HepG2 (cell line): ENCODE measurements around the gene NUP153. TPM values are rescaled to one million over a fixed set of nuclear protein-coding genes. Genes with fewer than 3 reads are reported as not detected.

Experiments used
- ATAC-seq: fragments of 200-7000 bp; cut with Tn5 transposase; 3 replicates; pipeline ENCODE4 v1.9.1; 2020; ENCODE audit warnings: mild to moderate bottlenecking, moderate library complexity
- BruUV-seq: library from RNA; stranded (reverse); fragments of 400-500 nt; replicated peaks from 2 replicates; lab custom pipeline; 2021; lab: Mats Ljungman, UMichigan
- CTCF ChIA-PET: fragments of 300-600 bp; formaldehyde crosslinking; extraction: SDS; loops from one replicate; lab custom pipeline; 2021; ENCODE audit warnings: low total read pairs, inconsistent platforms, low intra/inter-chr PET ratio; lab: Yijun Ruan, JAX
- POLR2A ChIA-PET: fragments of 350-600 bp; sonication (Branson Sonifier 250); formaldehyde crosslinking; loops from one replicate; lab custom pipeline; 2020; ENCODE audit warnings: antibody characterized with exemption, inconsistent platforms; lab: Yijun Ruan, JAX
- DNase-seq: peaks from one replicate; pipeline ENCODE4 v3.0.0-alpha.2; 2015; ENCODE audit warnings: low spot score
- FAIRE-seq: peaks from 3 replicates; lab custom pipeline; 2011; peaks lifted over from hg19 to GRCh38; lab: Jason Lieb, UNC
- H2AFZ ChIP-seq: one replicate; pipeline ENCODE4 v1.6.1; 2011; ENCODE audit warnings: low read length, inconsistent platforms
- H3K27ac ChIP-seq: fragments of 300-600 bp; 3 replicates; pipeline ENCODE4 v1.8.0; 2011; ENCODE audit warnings: mixed run types, mild to moderate bottlenecking, mixed read lengths, low read length, inconsistent platforms; ENCODE audit not compliant: insufficient read depth; ENCODE audit errors: extremely low read length
- H3K27me3 ChIP-seq, 2 experiments: fragments of 200-600 bp in 1 of 2; 2 replicates in 1 of 2; 3 replicates in 1 of 2; pipeline versions ENCODE4 v1.6.0 to v1.8.0; 2011; ENCODE audit warnings: low read length in 2 of 2, mild to moderate bottlenecking in 2 of 2, moderate library complexity in 2 of 2, inconsistent platforms in 1 of 2; ENCODE audit not compliant: insufficient read depth in 2 of 2, control insufficient read depth in 1 of 2
- H3K36me3 ChIP-seq, 2 experiments: fragments of 200-600 bp in 1 of 2; replicated peaks in 1 of 2; 2 replicates in 1 of 2; 3 replicates in 1 of 2; pipeline versions ENCODE4 v1.5.1 to v1.8.0; 2011; ENCODE audit warnings: low read length in 2 of 2, inconsistent platforms in 1 of 2; ENCODE audit not compliant: insufficient read depth in 2 of 2, control insufficient read depth in 1 of 2
- H3K4me1 ChIP-seq: 2 replicates; pipeline ENCODE4 v1.5.1; 2012; ENCODE audit warnings: low read length, inconsistent platforms; ENCODE audit not compliant: insufficient read depth
- H3K4me2 ChIP-seq: 2 replicates; pipeline ENCODE4 v1.6.0; 2011; ENCODE audit warnings: low read depth, low read length, inconsistent platforms
- H3K4me3 ChIP-seq, 3 experiments: fragments of 200-600 bp in 1 of 3; sonication (generic), shearing (Covaris generic) in 1 of 3; replicated peaks in 1 of 3; 2 replicates each; pipeline ENCODE4 v1.5.1; 2011 to 2016; ENCODE audit warnings: low read length in 3 of 3, inconsistent platforms in 2 of 3, low read depth in 2 of 3, mild to moderate bottlenecking in 2 of 3, control low read depth in 1 of 3, mixed read lengths in 1 of 3; ENCODE audit not compliant: insufficient read depth in 1 of 3
- H3K79me2 ChIP-seq: one replicate; pipeline ENCODE4 v1.6.1; 2011; ENCODE audit warnings: low read length, inconsistent platforms; ENCODE audit not compliant: insufficient read depth
- H3K9ac ChIP-seq: 2 replicates; pipeline ENCODE4 v1.6.0; 2011; ENCODE audit warnings: mild to moderate bottlenecking, low read depth, low read length, inconsistent platforms; ENCODE audit not compliant: insufficient read depth
- H3K9me3 ChIP-seq: 2 replicates; pipeline ENCODE4 v1.5.1; 2012; ENCODE audit warnings: mild to moderate bottlenecking, low read length
- H4K20me1 ChIP-seq: 2 replicates; pipeline ENCODE4 v1.6.0; 2011; ENCODE audit warnings: inconsistent platforms, mild to moderate bottlenecking, low read length, moderate library complexity; ENCODE audit not compliant: insufficient read depth
- CEBPB ChIP-seq: IDR thresholded peaks from 2 replicates; pipeline ENCODE4 v1.6.1; 2011; ENCODE audit warnings: low read depth, low read length, improper control_type of control experiment, borderline replicate concordance
- NFIC ChIP-seq: IDR thresholded peaks from 2 replicates; pipeline ENCODE4 v1.6.1; 2012; ENCODE audit warnings: mild to moderate bottlenecking, low read length, inconsistent platforms
- ZNF121 ChIP-seq: sonication (generic); formaldehyde crosslinking; IDR thresholded peaks from 2 replicates; pipeline ENCODE4 v1.5.0; 2020; ENCODE audit warnings: mild to moderate bottlenecking, missing genetic modification reagents
- WGBS: methylation state at CpG from one replicate; pipeline ENCODE4 v1.1.6; 2017; ENCODE audit warnings: low lambda C conversion rate; 5-methylcytosine and 5-hydroxymethylcytosine counted together
- in situ Hi-C: cut with HindIII; loops from 2 replicates; pipeline ENCODE4 v1.10.0; 2017; ENCODE audit warnings: low pct_unique_long_range_greater_than_20kb; ENCODE audit not compliant: extremely low pct_ligation_motif_present
- intact Hi-C: fragments of 100-400 bp; cut with micrococcal nuclease; formaldehyde crosslinking; loops from one replicate; pipeline ENCODE4 v1.10.0; 2022; ENCODE audit not compliant: unreplicated experiment
- polyA plus RNA-seq, 8 experiments: library from polyadenylated mRNA; depleted of rRNA in 3 of 8; stranded (reverse) in 7 of 8; unstranded in 1 of 8; fragments of >200 nt; fragmentation: Illumina TruSeq in 4 of 8; extraction: Trizol in 4 of 8; gene quantifications; 2 replicates each; pipeline versions ENCODE4 v1.2.1 to v1.2.3, GENCODE V29; 2011 to 2016; ENCODE audit warnings: low read depth in 4 of 8, missing spikeins in 1 of 8, mixed read lengths in 1 of 8; ENCODE audit not compliant: insufficient read depth in 1 of 8
- total RNA-seq, 5 experiments: library from RNA; depleted of rRNA; stranded (reverse); fragments of >200 nt; fragmentation: Illumina TruSeq; extraction: Trizol; gene quantifications; 2 replicates each; pipeline ENCODE4 v1.2.3, GENCODE V29; 2016; ENCODE audit warnings: low read depth in 1 of 5
- TF ChIP-seq, protein P1 (sequence below): sonication (generic); formaldehyde crosslinking; IDR thresholded peaks from 2 replicates; pipeline ENCODE4 v1.4.0; 2020; ENCODE audit warnings: mild to moderate bottlenecking, missing genetic modification reagents

Gene NUP153
- total and polyA plus RNA-seq, 2 of the 13 experiments (the other 11 are each of a cell fraction or from before 2014, with no cell fraction given) = 29.8 to 55.2 TPM

GRCh38 chr6:17650656-17651309, 55.9 kb downstream of the NUP153 start:
- ATAC-seq = no peak
- in situ Hi-C loops = no loop called here

DNA sequence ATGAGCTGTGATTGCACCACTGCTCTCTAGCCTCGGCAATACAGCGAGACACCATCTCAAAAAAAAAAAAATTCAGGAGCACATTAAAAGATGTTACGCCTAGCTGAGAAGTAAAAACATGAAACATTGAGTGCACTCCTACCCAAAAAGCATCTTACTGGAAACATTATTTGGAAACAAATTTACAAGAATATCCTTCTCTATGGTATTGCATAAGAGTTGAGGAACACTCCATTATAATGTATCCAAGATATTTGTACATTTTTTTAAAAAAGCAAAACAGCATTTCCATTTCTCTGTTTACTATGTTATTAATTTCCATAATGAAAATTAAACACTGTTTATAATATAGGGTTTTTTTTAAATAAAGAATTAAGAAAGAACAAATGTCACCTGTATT, 58.0 kb downstream of the NUP153 start:
- Histone ChIP-seq H3K79me2 (peaks cover 5% of the 10 kb centered on the region), H3K9me3 (no peaks in the 10 kb centered on the region), H2AFZ (no peak overlapping the region), H4K20me1 (no peaks in the 10 kb centered on the region), H3K27me3 (no peaks in the 10 kb centered on the region), H3K9ac (no peak overlapping the region), H3K4me2 (no peak overlapping the region), H3K4me3 (no peak overlapping the region), H3K4me1 (no peaks in the 10 kb centered on the region), H3K27ac (no peak overlapping the region), H3K36me3 (peaks cover 26 to 80% of the 10 kb centered on the region in 2 experiments)
- CTCF ChIA-PET = no interaction called here
- WGBS = 99% methylated on average over 3 of the region's 3 CpGs
- in situ Hi-C loops (no loop called here), intact Hi-C loops (no loop called here)
- POLR2A ChIA-PET = no interaction called here
- no peak for DNase-seq
- FAIRE-seq = no peak
- no TSS peak for BruUV-seq
- ATAC-seq = no peak
- TF ChIP-seq CEBPB (peak; percentile 35; the same call in 1 of the 2 replicates), NFIC (no peak)

More at GRCh38 chr6:17650656-17651309, 55.9 kb downstream of the NUP153 start:
- Histone ChIP-seq H3K4me1 (no peaks in the 10 kb centered on the region), H3K27ac (no peak overlapping the region), H3K9ac (no peak overlapping the region), H3K9me3 (no peaks in the 10 kb centered on the region), H3K27me3 (no peaks in the 10 kb centered on the region), H3K4me3 (no peak overlapping the region), H3K79me2 (peaks cover 5% of the 10 kb centered on the region), H3K36me3 (peaks cover 18 to 77% of the 10 kb centered on the region in 2 experiments), H3K4me2 (no peak overlapping the region), H4K20me1 (no peaks in the 10 kb centered on the region), H2AFZ (no peak overlapping the region)
- no peak for DNase-seq
- no peak for FAIRE-seq
- intact Hi-C loops = no loop called here
- ChIA-PET CTCF (no interaction called here), POLR2A (no interaction called here)
- no TSS peak for BruUV-seq
- 94% methylated on average over 3 of the region's 3 CpGs for WGBS
- TF ChIP-seq, protein P1, sequence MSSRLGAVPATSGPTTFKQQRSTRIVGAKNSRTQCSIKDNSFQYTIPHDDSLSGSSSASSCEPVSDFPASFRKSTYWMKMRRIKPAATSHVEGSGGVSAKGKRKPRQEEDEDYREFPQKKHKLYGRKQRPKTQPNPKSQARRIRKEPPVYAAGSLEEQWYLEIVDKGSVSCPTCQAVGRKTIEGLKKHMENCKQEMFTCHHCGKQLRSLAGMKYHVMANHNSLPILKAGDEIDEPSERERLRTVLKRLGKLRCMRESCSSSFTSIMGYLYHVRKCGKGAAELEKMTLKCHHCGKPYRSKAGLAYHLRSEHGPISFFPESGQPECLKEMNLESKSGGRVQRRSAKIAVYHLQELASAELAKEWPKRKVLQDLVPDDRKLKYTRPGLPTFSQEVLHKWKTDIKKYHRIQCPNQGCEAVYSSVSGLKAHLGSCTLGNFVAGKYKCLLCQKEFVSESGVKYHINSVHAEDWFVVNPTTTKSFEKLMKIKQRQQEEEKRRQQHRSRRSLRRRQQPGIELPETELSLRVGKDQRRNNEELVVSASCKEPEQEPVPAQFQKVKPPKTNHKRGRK (CRISPR knock-in tag) = no peak
- TF ChIP-seq ZNF121 (CRISPR knock-in tag) = peak; percentile 42; the same call in 1 of the 2 replicates
